Tibial nerve (tissue), 4 donors: Measurements from ENCODE around the gene NDRG3. TPM values are rescaled to one million over a fixed set of nuclear protein-coding genes. Genes with fewer than 3 reads are reported as not detected.

Experiments used
- DNase-seq, 2 donors: peaks; one replicate each; pipeline ENCODE4 v3.0.0-alpha.2; 2019; ENCODE audit warnings: low spot score in 2 of 2
- H3K27ac ChIP-seq, 4 donors: fragments of 200-600 bp; sonication (generic) in 3 of 4; one replicate each; pipeline ENCODE4 v1.5.1; 2017 to 2019; ENCODE audit warnings: mild to moderate bottlenecking in 1 of 4
- H3K27me3 ChIP-seq, 2 donors: fragments of 200-600 bp; sonication (generic) in 1 of 2; one replicate each; pipeline versions ENCODE4 v1.5.1 to v1.6.0; 2017 to 2019
- H3K36me3 ChIP-seq, 3 donors: fragments of 200-600 bp; sonication (generic); one replicate each; pipeline ENCODE4 v1.5.1; 2018 to 2019
- H3K4me1 ChIP-seq, 4 donors: fragments of 200-600 bp; sonication (generic) in 3 of 4; one replicate each; pipeline ENCODE4 v1.5.1; 2017 to 2019
- H3K4me3 ChIP-seq, 4 donors: fragments of 200-600 bp; sonication (generic) in 3 of 4; one replicate each; pipeline ENCODE4 v1.5.1; 2017 to 2019; ENCODE audit warnings: mild to moderate bottlenecking in 1 of 4, moderate library complexity in 1 of 4
- H3K9me3 ChIP-seq, 4 donors: fragments of 200-600 bp; sonication (generic) in 3 of 4; one replicate each; pipeline ENCODE4 v1.5.1; 2017 to 2019
- EP300 ChIP-seq, 2 donors: sonication (generic); formaldehyde crosslinking; IDR thresholded peaks; one replicate each; pipeline ENCODE4 v1.6.1; 2017; ENCODE audit warnings: antibody characterized with exemption in 2 of 2, mild to moderate bottlenecking in 1 of 2
- POLR2A ChIP-seq, 2 donors: fragments of 450-650 bp; IDR thresholded peaks; one replicate each; pipeline ENCODE4 v1.6.1; 2017; ENCODE audit warnings: antibody characterized with exemption in 2 of 2, mild to moderate bottlenecking in 2 of 2, moderate library complexity in 2 of 2
- WGBS, 2 donors: methylation state at CpG; one replicate each; pipeline ENCODE4 v1.1.5; 2018; 5-methylcytosine and 5-hydroxymethylcytosine counted together
- total RNA-seq, 4 donors: library from RNA; depleted of rRNA; stranded (reverse); fragments of >200 nt; gene quantifications; one replicate each; pipeline ENCODE4 v1.1.0, GENCODE V29; 2016
- TF ChIP-seq, protein P1 (sequence below), 5 experiments: fragments of 200-600 bp in 3 of 5; fragments of 450-650 bp in 2 of 5; sonication (generic) in 3 of 5; IDR thresholded peaks; one replicate each; pipeline ENCODE4 v1.5.1; 2016 to 2019; ENCODE audit warnings: antibody characterized with exemption in 5 of 5, mild to moderate bottlenecking in 3 of 5, moderate library complexity in 2 of 5

NDRG3 gene
- total RNA-seq, 4 donors from 2014 or later = 13.9 to 21.9 (median 19.2) TPM

- H3K36me3 ChIP-seq = peaks cover 0 to 27% (median 0%) of the 10 kb centered on the region in 3 donors
- no peaks in the 10 kb centered on the region for H3K27me3 ChIP-seq
- no peak for TF ChIP-seq EP300 (IDR thresholded peaks at IDR 0.05)
- TF ChIP-seq, protein P1, sequence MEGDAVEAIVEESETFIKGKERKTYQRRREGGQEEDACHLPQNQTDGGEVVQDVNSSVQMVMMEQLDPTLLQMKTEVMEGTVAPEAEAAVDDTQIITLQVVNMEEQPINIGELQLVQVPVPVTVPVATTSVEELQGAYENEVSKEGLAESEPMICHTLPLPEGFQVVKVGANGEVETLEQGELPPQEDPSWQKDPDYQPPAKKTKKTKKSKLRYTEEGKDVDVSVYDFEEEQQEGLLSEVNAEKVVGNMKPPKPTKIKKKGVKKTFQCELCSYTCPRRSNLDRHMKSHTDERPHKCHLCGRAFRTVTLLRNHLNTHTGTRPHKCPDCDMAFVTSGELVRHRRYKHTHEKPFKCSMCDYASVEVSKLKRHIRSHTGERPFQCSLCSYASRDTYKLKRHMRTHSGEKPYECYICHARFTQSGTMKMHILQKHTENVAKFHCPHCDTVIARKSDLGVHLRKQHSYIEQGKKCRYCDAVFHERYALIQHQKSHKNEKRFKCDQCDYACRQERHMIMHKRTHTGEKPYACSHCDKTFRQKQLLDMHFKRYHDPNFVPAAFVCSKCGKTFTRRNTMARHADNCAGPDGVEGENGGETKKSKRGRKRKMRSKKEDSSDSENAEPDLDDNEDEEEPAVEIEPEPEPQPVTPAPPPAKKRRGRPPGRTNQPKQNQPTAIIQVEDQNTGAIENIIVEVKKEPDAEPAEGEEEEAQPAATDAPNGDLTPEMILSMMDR (IDR thresholded peaks at IDR 0.05) = no peak
- no peak for TF ChIP-seq POLR2A (IDR thresholded peaks at IDR 0.05)
- no peak overlapping the region for H3K4me3 ChIP-seq
- H3K4me1 ChIP-seq = peaks cover 0 to 22% (median 8%) of the 10 kb centered on the region in 4 donors
- peak overlapping the region in 1 of 4 donors; percentile 31 for H3K27ac ChIP-seq
- H3K9me3 ChIP-seq = no peaks in the 10 kb centered on the region
- 56 to 61% methylated on average over 5 of the region's 5 CpGs for WGBS, 2 donors
- no peak for DNase-seq
Measured at GRCh38 chr20:36768768-36769430, 23.0 kb upstream of the NDRG3 start.

DNA sequence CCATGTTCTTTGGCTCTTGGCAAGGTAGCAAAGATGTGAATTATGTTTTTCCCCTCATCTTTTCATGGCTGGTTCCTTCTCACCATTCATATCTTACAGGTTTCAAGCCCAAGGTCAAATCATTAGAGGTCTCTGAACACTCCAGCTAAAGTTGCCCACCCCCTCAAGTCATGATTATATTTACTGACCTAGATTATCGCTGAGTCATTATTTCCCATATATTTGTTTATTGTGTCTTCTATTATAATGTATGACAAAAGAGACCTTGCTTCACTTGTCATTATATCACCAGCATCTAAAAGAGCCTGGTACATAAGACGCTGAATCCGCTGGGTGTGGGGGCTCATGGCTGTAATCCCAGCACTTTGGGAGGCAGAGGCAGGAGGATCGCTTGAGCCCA lies 15.2 kb upstream of the NDRG3 start:
- DNase-seq = no peak
- TF ChIP-seq, protein P1 (IDR thresholded peaks at IDR 0.05) = no peak
- TF ChIP-seq POLR2A (IDR thresholded peaks at IDR 0.05) (no peak), EP300 (IDR thresholded peaks at IDR 0.05) (no peak)
- Histone ChIP-seq H3K9me3 (no peaks in the 10 kb centered on the region), H3K27ac (no peak overlapping the region), H3K36me3 (peaks cover 0 to 21% (median 0%) of the 10 kb centered on the region in 3 donors), H3K4me3 (no peak overlapping the region), H3K27me3 (no peaks in the 10 kb centered on the region), H3K4me1 (peaks cover 0 to 6% (median 0%) of the 10 kb centered on the region in 4 donors)
- 93 to 97% methylated on average over 4 of the region's 4 CpGs for WGBS, 2 donors

DNA sequence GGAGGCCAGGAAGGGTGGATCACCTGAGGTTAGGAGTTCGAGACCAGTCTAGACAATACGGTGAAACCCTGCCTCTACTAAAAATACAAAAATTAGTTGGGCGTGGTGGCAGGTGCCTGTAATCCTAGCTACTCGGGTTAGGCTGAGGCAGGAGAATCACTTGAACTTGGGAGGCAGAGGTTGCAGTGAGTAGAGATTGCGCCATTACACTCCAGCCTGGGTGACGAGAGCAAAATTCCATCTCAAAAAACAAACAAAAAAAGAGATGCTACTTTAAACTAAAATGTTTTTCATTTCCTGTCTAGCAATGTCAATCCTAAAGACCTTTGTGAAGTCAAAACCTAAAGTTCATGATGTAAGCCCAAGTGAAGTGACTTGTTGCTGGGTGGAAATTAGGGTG lies 14.8 kb upstream of the NDRG3 start:
- H3K27me3 ChIP-seq = no peaks in the 10 kb centered on the region
- peaks cover 0 to 6% (median 0%) of the 10 kb centered on the region in 4 donors for H3K4me1 ChIP-seq
- no peak overlapping the region for H3K4me3 ChIP-seq
- H3K36me3 ChIP-seq = peaks cover 0 to 25% (median 0%) of the 10 kb centered on the region in 3 donors
- no peaks in the 10 kb centered on the region for H3K9me3 ChIP-seq
- TF ChIP-seq, protein P1 (IDR thresholded peaks at IDR 0.05) = no peak
- TF ChIP-seq EP300 (IDR thresholded peaks at IDR 0.05) (no peak), POLR2A (IDR thresholded peaks at IDR 0.05) (no peak)
- 88 to 90% methylated on average over 6 of the region's 6 CpGs for WGBS, 2 donors
- H3K27ac ChIP-seq = no peak overlapping the region
- DNase-seq = no peak

GRCh38 chr20:36758276-36758675 lies 12.4 kb upstream of the NDRG3 start:
- DNase-seq = no peak
- peaks cover 0 to 6% (median 2%) of the 10 kb centered on the region in 4 donors for H3K4me1 ChIP-seq
- 73 to 88% methylated on average over 1 of the region's 1 CpG for WGBS, 2 donors

DNA sequence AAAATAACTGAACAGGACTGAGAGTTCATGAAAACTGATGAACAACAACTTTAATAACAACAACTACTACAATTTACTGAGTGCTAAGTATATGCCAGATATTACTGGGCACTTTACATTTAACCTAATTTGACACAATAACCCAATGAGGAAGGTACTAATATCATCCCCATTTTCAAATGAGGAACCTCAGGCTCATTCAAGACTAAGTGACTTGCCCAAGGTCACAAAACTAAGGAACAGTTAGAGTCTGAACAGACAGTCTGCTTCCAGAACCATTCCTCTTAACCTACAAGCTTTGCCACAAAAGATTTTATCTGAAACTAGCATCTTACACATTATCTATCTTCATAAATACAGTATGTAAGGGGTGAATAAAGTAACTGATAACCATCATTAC lies 10.6 kb upstream of the NDRG3 start:
- no peaks in the 10 kb centered on the region for H3K9me3 ChIP-seq
- no peak for DNase-seq
- H3K27ac ChIP-seq = no peak overlapping the region
- no peak overlapping the region for H3K4me3 ChIP-seq
- TF ChIP-seq EP300 (IDR thresholded peaks at IDR 0.05) = no peak
- TF ChIP-seq POLR2A (IDR thresholded peaks at IDR 0.05) = no peak
- TF ChIP-seq, protein P1 (IDR thresholded peaks at IDR 0.05) = no peak
- no peaks in the 10 kb centered on the region for H3K27me3 ChIP-seq
- peaks cover 0 to 60% (median 4%) of the 10 kb centered on the region in 3 donors for H3K36me3 ChIP-seq
- peaks cover 0 to 6% (median 2%) of the 10 kb centered on the region in 4 donors for H3K4me1 ChIP-seq

More at GRCh38 chr20:36758276-36758675, 12.4 kb upstream of the NDRG3 start:
- no peaks in the 10 kb centered on the region for H3K27me3 ChIP-seq
- TF ChIP-seq POLR2A (IDR thresholded peaks at IDR 0.05) = no peak
- TF ChIP-seq, protein P1 (IDR thresholded peaks at IDR 0.05) = no peak
- no peak for TF ChIP-seq EP300 (IDR thresholded peaks at IDR 0.05)
- no peak overlapping the region for H3K4me3 ChIP-seq
- no peaks in the 10 kb centered on the region for H3K9me3 ChIP-seq
- H3K27ac ChIP-seq = peak overlapping the region in 1 of 4 donors; percentile 40
- H3K36me3 ChIP-seq = peaks cover 0 to 43% (median 0%) of the 10 kb centered on the region in 3 donors
